Stomach (tissue), 9 donors: Measurements from ENCODE around the gene DNAJC4. TPM values are rescaled to one million over a fixed set of nuclear protein-coding genes. Genes with fewer than 3 reads are reported as not detected.

Source experiments
- DNase-seq, 2 donors: peaks; one replicate each; pipeline versions ENCODE4 v3.0.0 to v3.0.0-alpha.2; 2013 to 2019
- H3K27ac ChIP-seq, 5 donors: fragments of 200-600 bp in 4 of 5; sonication (generic) in 4 of 5; one replicate each; pipeline ENCODE4 v1.5.1; 2013 to 2019; ENCODE audit warnings: mild to moderate bottlenecking in 1 of 5, moderate library complexity in 1 of 5
- H3K27me3 ChIP-seq, 3 donors: fragments of 200-600 bp; sonication (generic); one replicate each; pipeline ENCODE4 v1.5.1; 2017 to 2019; ENCODE audit warnings: mixed run types in 1 of 3
- H3K36me3 ChIP-seq, 4 donors: fragments of 200-600 bp; sonication (generic); 1 replicate in 3 of 4; 2 replicates in 1 of 4; pipeline ENCODE4 v1.5.1; 2016 to 2019
- H3K4me1 ChIP-seq, 4 donors: fragments of 200-600 bp; sonication (generic); one replicate each; pipeline ENCODE4 v1.5.1; 2016 to 2019
- H3K4me3 ChIP-seq, 4 donors: fragments of 200-600 bp; sonication (generic) in 3 of 4; one replicate each; pipeline ENCODE4 v1.5.1; 2016 to 2019; ENCODE audit warnings: mild to moderate bottlenecking in 1 of 4
- H3K9me3 ChIP-seq, 4 donors: fragments of 200-600 bp; sonication (generic); one replicate each; pipeline ENCODE4 v1.5.1; 2016 to 2019
- EP300 ChIP-seq: sonication (generic); formaldehyde crosslinking; IDR thresholded peaks from one replicate; pipeline ENCODE4 v1.6.1; 2017; ENCODE audit warnings: antibody characterized with exemption
- POLR2A ChIP-seq, 4 donors: fragments of 450-650 bp; IDR thresholded peaks; one replicate each; pipeline ENCODE4 v1.6.1; 2016; ENCODE audit warnings: antibody characterized with exemption in 4 of 4, control low read depth in 2 of 4, mild to moderate bottlenecking in 1 of 4, moderate library complexity in 1 of 4
- POLR2AphosphoS5 ChIP-seq, 3 donors: sonication (generic); formaldehyde crosslinking; IDR thresholded peaks; one replicate each; pipeline ENCODE4 v1.6.1; 2016; ENCODE audit warnings: antibody characterized with exemption in 3 of 3
- WGBS, 5 donors: extraction: QIAGEN DNeasy Blood & Tissue Kit in 3 of 5; methylation state at CpG; one replicate each; pipeline versions ENCODE4 v1.1.5 to v1.1.7; 2013 to 2018; 5-methylcytosine and 5-hydroxymethylcytosine counted together
- intact Hi-C: fragments of 100-400 bp; cut with DNase I; formaldehyde crosslinking; loops from one replicate; pipeline ENCODE4 v1.15.1; 2023; ENCODE audit warnings: low total_unique reads
- polyA plus RNA-seq, 3 donors: library from polyadenylated mRNA; stranded (reverse); fragments of 200-250 nt; gene quantifications; one replicate each; pipeline ENCODE4 v1.2.3, GENCODE V29; 2013
- total RNA-seq, 5 donors: library from RNA; depleted of rRNA; stranded (reverse); fragments of >200 nt; gene quantifications; one replicate each; pipeline versions ENCODE4 v1.1.0 to v1.2.3, GENCODE V29; 2014 to 2016
- TF ChIP-seq, protein P1 (sequence below), 7 experiments: fragments of 450-650 bp in 4 of 7; fragments of 200-600 bp in 3 of 7; sonication (generic) in 3 of 7; IDR thresholded peaks; one replicate each; pipeline ENCODE4 v1.5.1; 2016 to 2019; ENCODE audit warnings: antibody characterized with exemption in 7 of 7, control low read depth in 2 of 7, mild to moderate bottlenecking in 1 of 7
- donor health status: healthy with polysubstance abuse.
- donor health status: Bipolar disorder and iron deficiency.
- donor health status: healthy.

DNAJC4 gene
- total and polyA plus RNA-seq, 8 donors: 8.3 to 115 (median 42.8) TPM

GRCh38 chr11:64218628-64219353 lies 11.6 kb upstream of the DNAJC4 start:
- intact Hi-C loops: no loop called here
- Histone ChIP-seq H3K4me3 (no peak overlapping the region), H3K4me1 (peaks cover 0 to 9% (median 8%) of the 10 kb centered on the region in 4 donors), H3K27me3 (no peaks in the 10 kb centered on the region), H3K9me3 (no peaks in the 10 kb centered on the region), H3K36me3 (peaks cover 15 to 70% (median 58%) of the 10 kb centered on the region in 4 donors), H3K27ac (no peak overlapping the region)
- DNase-seq: peak in 1 of 2 donors; percentile 55
- TF ChIP-seq POLR2A (IDR thresholded peaks at IDR 0.05) (no peak), POLR2AphosphoS5 (IDR thresholded peaks at IDR 0.05) (no peak), EP300 (no peak)
- TF ChIP-seq, protein P1, sequence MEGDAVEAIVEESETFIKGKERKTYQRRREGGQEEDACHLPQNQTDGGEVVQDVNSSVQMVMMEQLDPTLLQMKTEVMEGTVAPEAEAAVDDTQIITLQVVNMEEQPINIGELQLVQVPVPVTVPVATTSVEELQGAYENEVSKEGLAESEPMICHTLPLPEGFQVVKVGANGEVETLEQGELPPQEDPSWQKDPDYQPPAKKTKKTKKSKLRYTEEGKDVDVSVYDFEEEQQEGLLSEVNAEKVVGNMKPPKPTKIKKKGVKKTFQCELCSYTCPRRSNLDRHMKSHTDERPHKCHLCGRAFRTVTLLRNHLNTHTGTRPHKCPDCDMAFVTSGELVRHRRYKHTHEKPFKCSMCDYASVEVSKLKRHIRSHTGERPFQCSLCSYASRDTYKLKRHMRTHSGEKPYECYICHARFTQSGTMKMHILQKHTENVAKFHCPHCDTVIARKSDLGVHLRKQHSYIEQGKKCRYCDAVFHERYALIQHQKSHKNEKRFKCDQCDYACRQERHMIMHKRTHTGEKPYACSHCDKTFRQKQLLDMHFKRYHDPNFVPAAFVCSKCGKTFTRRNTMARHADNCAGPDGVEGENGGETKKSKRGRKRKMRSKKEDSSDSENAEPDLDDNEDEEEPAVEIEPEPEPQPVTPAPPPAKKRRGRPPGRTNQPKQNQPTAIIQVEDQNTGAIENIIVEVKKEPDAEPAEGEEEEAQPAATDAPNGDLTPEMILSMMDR (IDR thresholded peaks at IDR 0.05): no peak
- 51 to 58% (median 53%) methylated on average over 5 to 11 of the region's 11 CpGs for WGBS, 5 donors

- no peak for DNase-seq
- 79 to 92% (median 83%) methylated on average over 5 to 7 of the region's 7 CpGs for WGBS, 5 donors
- no peak for TF ChIP-seq EP300
- TF ChIP-seq POLR2AphosphoS5 (IDR thresholded peaks at IDR 0.05): no peak
- no peak for TF ChIP-seq POLR2A (IDR thresholded peaks at IDR 0.05)
- TF ChIP-seq, protein P1 (IDR thresholded peaks at IDR 0.05): no peak
- no peaks in the 10 kb centered on the region for H3K27me3 ChIP-seq
- intact Hi-C loops: no loop called here
- no peak overlapping the region for H3K4me3 ChIP-seq
- no peak overlapping the region for H3K27ac ChIP-seq
- no peaks in the 10 kb centered on the region for H3K9me3 ChIP-seq
- H3K36me3 ChIP-seq: peaks cover 15 to 73% (median 59%) of the 10 kb centered on the region in 4 donors
- H3K4me1 ChIP-seq: peaks cover 0 to 11% (median 8%) of the 10 kb centered on the region in 4 donors
Observed at GRCh38 chr11:64219354-64219684, 11.0 kb upstream of the DNAJC4 start.

GRCh38 chr11:64219755-64220154 lies 10.6 kb upstream of the DNAJC4 start:
- H3K36me3 ChIP-seq: peaks cover 15 to 71% (median 60%) of the 10 kb centered on the region in 4 donors
- 88 to 93% (median 91%) methylated on average over 9 to 10 of the region's 10 CpGs for WGBS, 5 donors
- TF ChIP-seq POLR2A (IDR thresholded peaks at IDR 0.05) (no peak), POLR2AphosphoS5 (IDR thresholded peaks at IDR 0.05) (no peak), EP300 (no peak)
- TF ChIP-seq, protein P1 (IDR thresholded peaks at IDR 0.05): no peak
- H3K27ac ChIP-seq: no peak overlapping the region
- DNase-seq: no peak
- H3K4me1 ChIP-seq: peaks cover 0 to 16% (median 11%) of the 10 kb centered on the region in 4 donors
- no peaks in the 10 kb centered on the region for H3K9me3 ChIP-seq
- H3K4me3 ChIP-seq: no peak overlapping the region
- intact Hi-C loops: no loop called here
- no peaks in the 10 kb centered on the region for H3K27me3 ChIP-seq

DNA sequence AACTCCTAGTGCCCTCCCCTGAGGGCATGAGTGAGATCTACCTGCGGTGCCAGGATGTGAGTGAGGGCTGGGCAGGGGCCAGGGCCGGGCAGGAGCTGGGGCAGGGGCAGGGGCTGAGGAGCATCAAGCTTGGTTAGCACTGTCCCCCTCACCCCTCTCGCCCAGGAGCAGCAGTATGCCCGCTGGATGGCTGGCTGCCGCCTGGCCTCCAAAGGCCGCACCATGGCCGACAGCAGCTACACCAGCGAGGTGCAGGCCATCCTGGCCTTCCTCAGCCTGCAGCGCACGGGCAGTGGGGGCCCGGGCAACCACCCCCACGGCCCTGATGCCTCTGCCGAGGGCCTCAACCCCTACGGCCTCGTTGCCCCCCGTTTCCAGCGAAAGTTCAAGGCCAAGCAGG lies 10.1 kb upstream of the DNAJC4 start:
- Histone ChIP-seq H3K36me3 (peaks cover 15 to 67% (median 57%) of the 10 kb centered on the region in 4 donors), H3K27me3 (no peaks in the 10 kb centered on the region), H3K9me3 (no peaks in the 10 kb centered on the region), H3K4me1 (peaks cover 4 to 21% (median 16%) of the 10 kb centered on the region in 4 donors), H3K4me3 (no peak overlapping the region), H3K27ac (no peak overlapping the region)
- TF ChIP-seq POLR2AphosphoS5 (IDR thresholded peaks at IDR 0.05): no peak
- TF ChIP-seq, protein P1 (IDR thresholded peaks at IDR 0.05): no peak
- TF ChIP-seq POLR2A (IDR thresholded peaks at IDR 0.05): no peak
- TF ChIP-seq EP300: no peak
- DNase-seq: no peak
- WGBS, 5 donors: 80 to 90% (median 88%) methylated on average over 11 to 17 of the region's 17 CpGs
- intact Hi-C loops: no loop called here
